22Rv1 (cell line): ENCODE results near the gene TIMM8A.

ENCODE experiments used
- H3K27ac ChIP-seq: fragments of 450-650 bp; 2 replicates; pipeline ENCODE4 v1.5.1; 2017
- ZFX ChIP-seq: fragments of 450-650 bp; IDR thresholded peaks from 2 replicates; pipeline ENCODE4 v1.6.1; 2017; ENCODE audit warnings: antibody characterized with exemption, borderline replicate concordance
- TF ChIP-seq, protein P1 (sequence below): fragments of 450-650 bp; IDR thresholded peaks from 2 replicates; pipeline ENCODE4 v1.5.1; 2017; ENCODE audit warnings: mild to moderate bottlenecking

Gene TIMM8A

DNA sequence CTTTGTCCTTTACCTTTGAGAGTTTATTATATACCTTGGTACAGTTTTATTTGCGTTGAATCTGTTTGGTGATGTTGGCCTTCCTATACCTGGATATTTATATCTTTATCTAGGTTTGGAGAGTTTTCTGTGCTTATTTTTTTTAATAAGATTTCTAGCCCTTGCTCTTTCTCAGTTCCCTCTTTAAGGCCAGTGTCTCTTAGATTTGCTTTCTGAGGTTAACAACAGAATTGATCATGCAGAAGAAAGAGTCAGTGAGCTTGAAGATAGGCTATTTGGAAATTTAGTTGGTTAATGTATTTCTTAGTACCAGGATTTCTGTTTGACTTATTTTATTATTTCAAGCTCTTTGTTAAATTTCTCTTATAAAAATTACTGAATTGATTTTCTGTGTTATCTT, 44.8 kb downstream of the TIMM8A start:
- H3K27ac ChIP-seq: no peak overlapping the region
- TF ChIP-seq, protein P1, sequence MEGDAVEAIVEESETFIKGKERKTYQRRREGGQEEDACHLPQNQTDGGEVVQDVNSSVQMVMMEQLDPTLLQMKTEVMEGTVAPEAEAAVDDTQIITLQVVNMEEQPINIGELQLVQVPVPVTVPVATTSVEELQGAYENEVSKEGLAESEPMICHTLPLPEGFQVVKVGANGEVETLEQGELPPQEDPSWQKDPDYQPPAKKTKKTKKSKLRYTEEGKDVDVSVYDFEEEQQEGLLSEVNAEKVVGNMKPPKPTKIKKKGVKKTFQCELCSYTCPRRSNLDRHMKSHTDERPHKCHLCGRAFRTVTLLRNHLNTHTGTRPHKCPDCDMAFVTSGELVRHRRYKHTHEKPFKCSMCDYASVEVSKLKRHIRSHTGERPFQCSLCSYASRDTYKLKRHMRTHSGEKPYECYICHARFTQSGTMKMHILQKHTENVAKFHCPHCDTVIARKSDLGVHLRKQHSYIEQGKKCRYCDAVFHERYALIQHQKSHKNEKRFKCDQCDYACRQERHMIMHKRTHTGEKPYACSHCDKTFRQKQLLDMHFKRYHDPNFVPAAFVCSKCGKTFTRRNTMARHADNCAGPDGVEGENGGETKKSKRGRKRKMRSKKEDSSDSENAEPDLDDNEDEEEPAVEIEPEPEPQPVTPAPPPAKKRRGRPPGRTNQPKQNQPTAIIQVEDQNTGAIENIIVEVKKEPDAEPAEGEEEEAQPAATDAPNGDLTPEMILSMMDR: no peak
- TF ChIP-seq ZFX: no peak
